ENCODE data around the gene IFITM1.
"Not testable (repeated sequence)": the region's sequence is repeated elsewhere in the genome, so short reads cannot be mapped to it uniquely, and the experiment has no call there.

The IFITM1 gene

GRCh38 chr11:282630-283360 lies 31.0 kb upstream of the IFITM1 start:
- in situ Hi-C loops (cut with MboI; ENCODE audit: low sequenced_read_pairs), result no loop called here

GRCh38 chr11:283405-284104 lies 30.3 kb upstream of the IFITM1 start:
- in situ Hi-C loops (cut with MboI; ENCODE audit: low sequenced_read_pairs), result no loop called here

GRCh38 chr11:284105-285020 lies 29.5 kb upstream of the IFITM1 start:
- in situ Hi-C loops (cut with MboI; ENCODE audit: low sequenced_read_pairs), result no loop called here

GRCh38 chr11:285021-285893 lies 28.6 kb upstream of the IFITM1 start:
- in situ Hi-C loops (cut with MboI; ENCODE audit: low sequenced_read_pairs), result no loop called here

GRCh38 chr11:285894-286220 lies 28.0 kb upstream of the IFITM1 start:
- in situ Hi-C loops (cut with MboI; ENCODE audit: low sequenced_read_pairs), result no loop called here

GRCh38 chr11:286977-287820 lies 26.6 kb upstream of the IFITM1 start:
- in situ Hi-C loops (cut with MboI; ENCODE audit: low sequenced_read_pairs), result not testable (repeated sequence)

GRCh38 chr11:287821-288477 lies 25.9 kb upstream of the IFITM1 start:
- in situ Hi-C loops (cut with MboI; ENCODE audit: low sequenced_read_pairs), result no loop called here

- in situ Hi-C loops (cut with MboI; ENCODE audit: low sequenced_read_pairs), result no loop called here
Measured at GRCh38 chr11:288478-289397, 25.1 kb upstream of the IFITM1 start, which contains the start of gene PGGHG. PGGHG (plus strand) TSS chr11:289126; CDS start chr11:289817, 691 bp downstream.

- in situ Hi-C loops (cut with MboI; ENCODE audit: low sequenced_read_pairs), result no loop called here
Measured at GRCh38 chr11:289398-289711, 24.5 kb upstream of the IFITM1 start.

GRCh38 chr11:289712-290620 lies 23.9 kb upstream of the IFITM1 start:
- in situ Hi-C loops (cut with MboI; ENCODE audit: low sequenced_read_pairs), result no loop called here

- in situ Hi-C loops (cut with MboI; ENCODE audit: low sequenced_read_pairs), result no loop called here
Measured at GRCh38 chr11:290621-291231, 23.1 kb upstream of the IFITM1 start.

- in situ Hi-C loops (cut with MboI; ENCODE audit: low sequenced_read_pairs), result no loop called here
Measured at GRCh38 chr11:291281-292210, 22.3 kb upstream of the IFITM1 start.

GRCh38 chr11:292211-293121 lies 21.4 kb upstream of the IFITM1 start:
- in situ Hi-C loops (cut with MboI; ENCODE audit: low sequenced_read_pairs), result no loop called here

- in situ Hi-C loops (cut with MboI; ENCODE audit: low sequenced_read_pairs), result no loop called here
Measured at GRCh38 chr11:293271-293851, 20.5 kb upstream of the IFITM1 start.

Measured in HL-60/S4 treated with phorbol 12-myristate 13-acetate at 8.2 ng/mL for 4 days and 3 days (cell line).